ENCODE data around the gene CTTN. TPM values are rescaled to one million over a fixed set of nuclear protein-coding genes. Genes with fewer than 3 reads are reported as not detected.

Gene CTTN
- total and polyA plus RNA-seq, 2 of the 13 experiments (the other 11 are each of a cell fraction or from before 2014, with no cell fraction given) = 84.4 to 114 TPM

- Histone ChIP-seq H3K36me3 (replicated peaks in 1 of 2; ENCODE audit: control insufficient read depth in 1 of 2, insufficient read depth in 2 of 2, low read length in 2 of 2) (peaks cover 33 to 54% of the 10 kb centered on the region in 2 experiments; a peak in 4 of 5 replicates), H3K4me3 (replicated peaks in 1 of 3; ENCODE audit: insufficient read depth in 1 of 3, low read depth in 2 of 3, low read length in 3 of 3) (no peak overlapping the region), H3K9ac (ENCODE audit: insufficient read depth, low read depth, low read length) (no peak overlapping the region), H3K79me2 (ENCODE audit: insufficient read depth, low read length) (no peaks in the 10 kb centered on the region), H3K4me1 (ENCODE audit: insufficient read depth, low read length) (0 out of 2 replicates have a peak, but pooled peaks cover 5% of the 10 kb centered on the region), H2AFZ (ENCODE audit: low read length) (no peak overlapping the region), H4K20me1 (ENCODE audit: insufficient read depth, low read length) (peaks cover 4% of the 10 kb centered on the region; the same call in 1 of the 2 replicates), H3K27ac (ENCODE audit: extremely low read length, insufficient read depth, low read length) (no peak overlapping the region), H3K4me2 (ENCODE audit: low read depth, low read length) (no peak overlapping the region), H3K9me3 (ENCODE audit: low read length) (no peaks in the 10 kb centered on the region), H3K27me3 (ENCODE audit: control insufficient read depth in 1 of 2, insufficient read depth in 2 of 2, low read length in 2 of 2) (no peaks in the 10 kb centered on the region)
- DNase-seq (ENCODE audit: low spot score) = no peak
- BruUV-seq (replicated peaks) = no TSS peak
- ChIA-PET CTCF (ENCODE audit: low intra/inter-chr PET ratio, low total read pairs) (no interaction called here), POLR2A (no interaction called here)
- FAIRE-seq = no peak
- in situ Hi-C loops (cut with HindIII; ENCODE audit: extremely low pct_ligation_motif_present, low pct_unique_long_range_greater_than_20kb) (no loop called here), intact Hi-C loops (cut with micrococcal nuclease; ENCODE audit: unreplicated experiment) (no loop called here)
- ATAC-seq = no peak
- 96% methylated on average over 12 of the region's 18 CpGs for WGBS (ENCODE audit: low lambda C conversion rate)
- TF ChIP-seq ZNF687 (CRISPR knock-in tag; IDR thresholded peaks at IDR 0.05) = 0 out of 2 replicates have a peak, but pooled peaks have one; percentile 7
- no peak for TF ChIP-seq ATF4 (CRISPR knock-in tag; IDR thresholded peaks at IDR 0.05)
- TF ChIP-seq KDM2A (CRISPR knock-in tag; IDR thresholded peaks at IDR 0.05; ENCODE audit: borderline replicate concordance, low read depth) = peak; percentile 24; the same call in 1 of the 2 replicates
- TF ChIP-seq SAFB2 (CRISPR knock-in tag; IDR thresholded peaks at IDR 0.05; ENCODE audit: borderline replicate concordance, low read depth) = no peak
- TF ChIP-seq NR0B2 (CRISPR knock-in tag; IDR thresholded peaks at IDR 0.05) = no peak
- no peak for TF ChIP-seq EEA1 (CRISPR knock-in tag; IDR thresholded peaks at IDR 0.05; ENCODE audit: borderline replicate concordance)
- no peak for TF ChIP-seq PPARG (CRISPR knock-in tag; conservative IDR thresholded peaks at IDR 0.05)
- no peak for TF ChIP-seq SOX6 (IDR thresholded peaks at IDR 0.05)
- TF ChIP-seq SOX6 (CRISPR knock-in tag; IDR thresholded peaks at IDR 0.05) = no peak
- no peak for TF ChIP-seq NONO (IDR thresholded peaks at IDR 0.05)
- TF ChIP-seq NONO (CRISPR knock-in tag; conservative IDR thresholded peaks at IDR 0.05) = no peak
- no peak for TF ChIP-seq STAT5B (CRISPR knock-in tag; IDR thresholded peaks at IDR 0.05)
- TF ChIP-seq AHDC1 (CRISPR knock-in tag; IDR thresholded peaks at IDR 0.05; ENCODE audit: borderline replicate concordance) = no peak
Measured at GRCh38 chr11:70437111-70437784, 38.9 kb downstream of the CTTN start.

Data from HepG2 (cell line).